GM18520 (cell line): ENCODE data around the gene HSPA6.
"Not testable (repeated sequence)": the region's sequence is repeated elsewhere in the genome, so short reads cannot be mapped to it uniquely, and the experiment has no call there.

Experiments
- ATAC-seq: cut with Tn5 transposase; IDR thresholded peaks from one replicate; pipeline ENCODE4 v1.9.1; 2021; ENCODE audit not compliant: unreplicated experiment

HSPA6 gene

DNA sequence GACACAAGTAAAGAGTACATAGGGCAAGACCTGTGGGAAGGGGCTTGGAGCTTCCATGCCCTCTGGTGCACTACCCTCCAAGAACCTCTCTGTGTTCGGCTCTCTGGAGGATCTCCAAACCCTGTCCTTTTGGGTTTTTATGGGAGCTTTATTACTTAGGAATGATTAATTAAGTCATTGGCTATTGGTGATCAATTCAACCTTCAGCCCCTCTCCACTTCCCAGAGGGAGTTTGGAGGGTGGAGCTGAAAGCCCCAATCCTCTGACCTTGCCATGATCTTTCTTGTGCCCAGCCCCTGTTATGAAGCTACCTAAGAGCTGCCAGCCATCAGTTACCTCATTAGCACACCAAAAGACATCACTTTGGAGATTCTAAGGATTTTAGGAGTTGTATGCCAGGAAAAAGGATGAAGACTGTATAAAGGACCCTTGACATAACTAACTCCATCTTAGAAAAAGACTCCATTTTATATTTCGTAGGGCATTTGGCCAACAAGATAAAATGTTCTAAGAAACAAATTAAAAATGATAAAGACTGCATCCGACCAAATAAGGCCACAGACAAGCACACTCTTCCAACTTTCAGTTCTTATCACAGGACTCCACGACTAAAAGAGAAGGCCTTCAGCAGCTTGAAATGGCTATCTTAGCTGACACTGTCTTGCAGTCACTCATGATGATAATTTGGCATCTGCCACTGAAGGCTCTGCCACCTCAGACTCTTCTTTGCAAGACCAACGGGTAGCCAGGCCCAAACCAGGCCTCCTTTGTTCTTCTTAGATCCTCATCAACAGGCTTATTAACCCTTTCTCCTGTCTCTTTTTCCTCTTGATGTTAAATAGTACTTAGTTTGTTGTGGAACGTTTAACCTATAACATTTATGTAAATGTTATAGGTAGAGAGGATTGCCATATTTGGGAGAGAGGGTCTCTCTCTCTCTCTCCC lies 33.4 kb downstream of the HSPA6 start:
- ATAC-seq = not testable (repeated sequence)

DNA sequence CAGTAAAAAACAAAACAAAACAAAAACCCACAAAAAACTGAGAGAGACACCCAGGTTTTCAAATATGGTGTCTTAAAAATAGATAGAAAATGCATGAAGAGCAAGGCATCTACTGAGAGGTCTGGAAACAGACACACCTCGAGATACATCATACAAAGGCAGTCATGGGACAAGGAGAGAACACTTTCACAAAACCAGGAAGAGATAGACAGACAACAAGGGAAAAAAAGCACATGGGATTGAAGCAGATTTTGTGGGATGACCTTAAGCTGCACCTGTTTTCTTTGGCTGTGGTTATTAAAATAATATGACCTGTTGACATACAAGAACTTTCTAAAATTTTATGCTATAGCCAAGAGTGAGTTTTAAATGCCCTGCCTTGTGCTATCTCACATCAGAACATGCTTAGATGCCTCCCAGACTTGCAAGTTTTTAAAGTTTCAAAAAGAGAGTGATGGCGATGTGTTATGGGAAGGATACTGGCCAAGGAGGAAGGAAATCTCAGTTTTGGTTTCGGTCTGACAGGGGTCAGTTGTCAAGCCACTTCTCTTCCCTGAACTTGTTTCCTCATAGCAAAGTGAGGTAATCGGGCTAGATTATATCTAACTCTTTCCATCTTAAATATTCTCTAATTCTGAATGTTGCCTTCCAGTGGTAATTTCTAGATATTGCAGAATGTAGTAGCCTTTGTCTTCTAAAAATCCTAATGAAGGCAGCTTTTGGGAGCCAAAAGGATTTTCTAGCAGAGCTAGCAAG lies 36.8 kb downstream of the HSPA6 start:
- ATAC-seq = not testable (repeated sequence)

DNA sequence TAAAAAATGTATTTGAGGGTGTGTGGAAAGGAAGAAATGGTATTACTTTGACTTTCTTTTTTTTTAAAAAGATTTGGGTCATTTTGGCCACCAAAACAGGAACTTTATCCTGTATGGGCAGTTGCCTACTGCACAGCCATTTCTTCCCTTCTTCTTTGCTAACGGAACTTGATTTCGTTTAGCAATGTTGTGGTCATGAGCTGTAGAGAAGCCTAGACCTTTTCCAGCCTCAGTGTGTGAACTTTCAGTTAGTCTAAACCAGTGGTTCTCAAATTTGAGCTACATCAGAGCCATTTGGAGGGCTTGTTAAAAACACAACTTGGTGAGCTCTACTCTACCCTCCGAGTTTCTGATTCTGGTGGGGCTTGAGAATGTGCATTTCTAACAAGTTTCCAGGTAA lies 38.1 kb downstream of the HSPA6 start:
- ATAC-seq = not testable (repeated sequence)

DNA sequence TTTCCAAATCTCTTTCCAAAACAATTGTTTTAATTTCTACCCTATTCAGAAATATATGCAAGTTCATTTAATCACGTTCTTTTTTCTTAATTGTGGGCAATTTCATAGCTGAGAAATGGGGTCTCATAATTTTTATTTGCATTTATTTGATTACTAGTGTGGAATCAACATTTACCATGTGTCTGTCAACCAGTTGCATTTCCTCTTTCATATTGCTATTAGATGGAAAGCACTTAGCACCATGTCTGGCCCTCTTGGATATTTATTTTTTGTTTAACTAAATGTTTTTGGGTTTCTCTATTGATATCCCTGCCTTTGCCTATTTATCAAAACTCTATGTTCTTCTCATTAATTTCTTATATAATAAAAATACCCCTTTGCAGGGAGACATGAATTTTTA lies 39.2 kb downstream of the HSPA6 start:
- ATAC-seq = not testable (repeated sequence)

DNA sequence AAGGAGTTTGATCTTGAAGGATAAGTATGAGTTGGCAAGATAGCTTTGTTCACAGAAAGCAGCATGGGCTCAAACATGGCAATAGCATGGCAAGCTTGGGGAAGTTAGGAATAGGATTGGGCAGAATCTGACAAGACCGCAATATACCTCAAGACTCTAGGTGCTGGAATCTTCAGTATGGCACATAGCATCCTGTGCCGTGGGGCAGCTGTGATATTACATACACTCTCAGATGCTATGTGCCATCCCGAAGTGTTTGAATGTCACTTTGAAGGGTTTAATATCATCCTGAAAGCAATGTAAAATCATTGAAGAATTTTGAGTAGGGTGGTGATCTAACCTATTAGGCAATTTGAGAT lies 42.2 kb downstream of the HSPA6 start:
- ATAC-seq = not testable (repeated sequence)

DNA sequence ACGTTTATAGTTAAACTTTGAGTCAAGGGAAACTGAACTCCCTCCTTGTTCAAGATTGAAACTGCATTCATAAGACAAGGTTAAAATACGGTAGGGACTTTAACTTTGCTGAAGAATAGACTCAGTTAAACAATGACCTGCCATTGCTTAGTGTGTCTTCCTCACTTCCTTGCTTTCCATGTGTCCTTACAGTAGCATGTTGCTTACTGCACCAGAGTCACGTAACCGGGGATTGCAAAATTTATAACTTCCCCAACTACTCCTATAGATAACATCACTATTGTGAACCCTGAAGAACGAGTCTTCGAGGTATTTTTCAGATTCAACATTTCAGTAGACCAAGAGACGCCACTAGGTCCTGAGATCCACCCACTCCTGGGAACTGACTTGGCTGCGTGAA lies 47.4 kb downstream of the HSPA6 start:
- not testable (repeated sequence) for ATAC-seq
